Spleen (tissue), 11 donors: ENCODE measurements around the gene FRAS1. TPM values are rescaled to one million over a fixed set of nuclear protein-coding genes. Genes with fewer than 3 reads are reported as not detected.

Experiments
- DNase-seq: peaks from one replicate; pipeline ENCODE4 v3.0.0-alpha.2; 2020
- H3K27ac ChIP-seq, 8 donors: fragments of 200-600 bp; sonication (generic) in 7 of 8; 1 replicate in 4 of 8; 2 replicates in 4 of 8; pipeline versions ENCODE4 v1.5.0 to v1.8.0; 2016 to 2021; ENCODE audit warnings: inconsistent platforms in 4 of 8, mild to moderate bottlenecking in 4 of 8, moderate library complexity in 1 of 8
- H3K27me3 ChIP-seq, 7 donors: fragments of 200-600 bp; sonication (generic) in 6 of 7; replicated peaks in 1 of 7; 1 replicate in 4 of 7; 2 replicates in 3 of 7; pipeline versions ENCODE4 v1.5.0 to v1.8.0; 2016 to 2021; ENCODE audit warnings: inconsistent platforms in 3 of 7, mild to moderate bottlenecking in 1 of 7
- H3K36me3 ChIP-seq, 6 donors: fragments of 200-600 bp; sonication (generic) in 5 of 6; 1 replicate in 4 of 6; 2 replicates in 2 of 6; pipeline versions ENCODE4 v1.5.0 to v1.8.0; 2016 to 2021; ENCODE audit warnings: inconsistent platforms in 2 of 6
- H3K4me1 ChIP-seq, 6 donors: fragments of 200-600 bp; sonication (generic) in 5 of 6; 1 replicate in 3 of 6; 2 replicates in 3 of 6; pipeline versions ENCODE4 v1.5.0 to v1.8.0; 2016 to 2021; ENCODE audit warnings: inconsistent platforms in 3 of 6
- H3K4me3 ChIP-seq, 8 donors: fragments of 200-600 bp; sonication (generic) in 7 of 8; 1 replicate in 4 of 8; 2 replicates in 4 of 8; pipeline versions ENCODE4 v1.5.0 to v1.8.0; 2016 to 2021; ENCODE audit warnings: inconsistent platforms in 4 of 8, mild to moderate bottlenecking in 4 of 8, moderate library complexity in 2 of 8
- H3K9me3 ChIP-seq, 8 donors: fragments of 200-600 bp; sonication (generic) in 7 of 8; 1 replicate in 4 of 8; 2 replicates in 4 of 8; pipeline versions ENCODE4 v1.5.0 to v1.8.0; 2016 to 2021; ENCODE audit warnings: inconsistent platforms in 4 of 8
- CTCF ChIP-seq, 11 experiments: fragments of 200-600 bp in 7 of 11; fragments of 450-650 bp in 4 of 11; sonication (generic) in 4 of 11; IDR thresholded peaks in 8 of 11; conservative IDR thresholded peaks in 3 of 11; 1 replicate in 7 of 11; 2 replicates in 4 of 11; pipeline versions ENCODE4 v1.4.0 to v1.8.0; 2016 to 2021; ENCODE audit warnings: antibody characterized with exemption in 11 of 11, inconsistent platforms in 4 of 11, mild to moderate bottlenecking in 1 of 11
- POLR2A ChIP-seq, 3 donors: fragments of 450-650 bp; IDR thresholded peaks; one replicate each; pipeline ENCODE4 v1.5.1; 2017; ENCODE audit warnings: antibody characterized with exemption in 3 of 3, mild to moderate bottlenecking in 1 of 3
- POLR2AphosphoS5 ChIP-seq, 3 donors: sonication (generic); formaldehyde crosslinking; IDR thresholded peaks; one replicate each; pipeline ENCODE4 v1.5.1; 2017; ENCODE audit warnings: antibody characterized with exemption in 3 of 3
- WGBS, 5 donors: extraction: QIAGEN DNeasy Blood & Tissue Kit in 3 of 5; methylation state at CpG; one replicate each; pipeline versions ENCODE4 v1.1.5 to v1.1.7; 2013 to 2018; 5-methylcytosine and 5-hydroxymethylcytosine counted together
- intact Hi-C: fragments of 100-400 bp; cut with DNase I; formaldehyde crosslinking; loops from one replicate; pipeline ENCODE4 v1.15.0; 2023; ENCODE audit warnings: low total_unique reads
- polyA plus RNA-seq, 3 donors: library from polyadenylated mRNA; stranded (reverse); fragments of 200-250 nt; gene quantifications; one replicate each; pipeline ENCODE4 v1.2.1, GENCODE V29; 2013
- total RNA-seq, 7 donors: library from RNA; depleted of rRNA in 3 of 7; stranded (reverse); fragments of >200 nt in 3 of 7; fragmentation: NEBNext Ultra II Directional in 4 of 7; extraction: Animal tissue kit (Norgen Biotek cat#: 25700) in 4 of 7; gene quantifications; one replicate each; pipeline versions ENCODE4 v1.1.0 to v1.2.1, GENCODE V29; 2016 to 2021
- donor health status: healthy with polysubstance abuse.
- donor health status: DM: no; HTN: no; CAD: no; lungs with moderate emphysema.
- donor health status: DM: no; HTN: no; CAD: no.
- donor health status: Bipolar disorder and iron deficiency.
- donor health status: healthy.
- donor health status: DM: no; HTN: no; CAD: no.
- donor health status: DM: yes; HTN: yes; CAD: no.

Gene FRAS1
- total and polyA plus RNA-seq, 10 donors: 0.10 to 3.0 (median 1.3) TPM

- no peak for DNase-seq
- Histone ChIP-seq H3K4me3 (no peak overlapping the region), H3K27me3 (no peaks in the 10 kb centered on the region), H3K9me3 (no peaks in the 10 kb centered on the region), H3K4me1 (no peaks in the 10 kb centered on the region), H3K36me3 (no peaks in the 10 kb centered on the region), H3K27ac (no peak overlapping the region)
- 58 to 83% (median 58%) methylated on average over 6 of the region's 6 CpGs for WGBS, 5 donors
- TF ChIP-seq POLR2A (IDR thresholded peaks at IDR 0.05) (no peak), POLR2AphosphoS5 (IDR thresholded peaks at IDR 0.05) (no peak), CTCF (IDR thresholded peaks at IDR 0.05 in 8 of 11, conservative IDR thresholded peaks at IDR 0.05 in 3 of 11) (no peak)
- intact Hi-C loops: no loop called here
Measured at GRCh38 chr4:78186597-78187543, 129.7 kb downstream of the FRAS1 start.

DNA sequence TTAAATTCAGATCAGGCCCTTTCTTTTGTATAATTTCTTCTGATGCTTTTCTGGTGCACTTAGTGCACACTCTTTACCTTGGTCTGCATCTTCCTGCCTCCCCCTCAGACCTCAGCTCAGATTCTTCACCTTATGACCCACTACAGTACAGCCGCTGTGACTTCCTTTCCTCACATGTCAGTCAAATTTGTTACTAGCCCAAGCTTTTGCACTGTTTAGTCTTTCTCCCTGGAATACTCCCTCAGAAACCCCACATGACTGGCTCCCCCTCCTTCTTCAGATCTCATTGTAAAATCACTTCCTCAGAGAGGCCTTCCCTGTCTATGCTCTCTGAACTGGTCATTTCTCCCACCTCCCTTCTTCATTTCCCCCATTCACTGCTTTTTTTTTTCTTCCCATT is 132.9 kb downstream of the FRAS1 start:
- 50 to 73% (median 63%) methylated on average over 1 of the region's 1 CpG for WGBS, 5 donors
- no peak overlapping the region for H3K4me3 ChIP-seq
- no peaks in the 10 kb centered on the region for H3K27me3 ChIP-seq
- no peaks in the 10 kb centered on the region for H3K36me3 ChIP-seq
- H3K4me1 ChIP-seq: no peaks in the 10 kb centered on the region
- intact Hi-C loops: no loop called here
- DNase-seq: no peak
- no peak overlapping the region for H3K27ac ChIP-seq
- H3K9me3 ChIP-seq: peaks cover 0 to 7% (median 2%) of the 10 kb centered on the region in 8 donors
- TF ChIP-seq POLR2A (IDR thresholded peaks at IDR 0.05): no peak
- no peak for TF ChIP-seq CTCF (IDR thresholded peaks at IDR 0.05 in 8 of 11, conservative IDR thresholded peaks at IDR 0.05 in 3 of 11)
- TF ChIP-seq POLR2AphosphoS5 (IDR thresholded peaks at IDR 0.05): no peak

DNA sequence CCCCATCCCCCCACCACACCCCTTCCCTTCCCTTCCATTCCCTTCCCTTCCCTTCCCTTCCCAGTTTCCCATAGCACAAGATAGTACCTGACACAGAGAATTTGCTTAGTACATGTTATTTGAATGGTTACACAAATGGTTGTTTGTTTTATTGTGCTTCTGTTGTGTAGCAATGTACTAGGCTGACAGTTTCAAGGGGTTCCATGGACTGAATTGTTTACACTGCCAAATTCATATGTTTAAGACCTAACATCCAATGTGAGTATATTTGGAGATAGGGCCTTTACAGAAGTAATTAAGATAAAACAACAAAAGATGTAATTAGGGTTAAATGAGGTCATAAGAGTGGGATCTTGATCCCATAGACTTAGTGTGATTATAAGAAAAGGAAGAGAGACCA is 133.5 kb downstream of the FRAS1 start:
- TF ChIP-seq CTCF (IDR thresholded peaks at IDR 0.05 in 8 of 11, conservative IDR thresholded peaks at IDR 0.05 in 3 of 11): no peak
- no peak for TF ChIP-seq POLR2AphosphoS5 (IDR thresholded peaks at IDR 0.05)
- TF ChIP-seq POLR2A (IDR thresholded peaks at IDR 0.05): no peak
- H3K27me3 ChIP-seq: no peaks in the 10 kb centered on the region
- intact Hi-C loops: no loop called here
- H3K36me3 ChIP-seq: no peaks in the 10 kb centered on the region
- H3K9me3 ChIP-seq: peaks cover 0 to 12% (median 7%) of the 10 kb centered on the region in 8 donors
- H3K4me3 ChIP-seq: no peak overlapping the region
- H3K4me1 ChIP-seq: no peaks in the 10 kb centered on the region
- DNase-seq: no peak
- H3K27ac ChIP-seq: no peak overlapping the region

- Histone ChIP-seq H3K27ac (no peak overlapping the region), H3K27me3 (no peaks in the 10 kb centered on the region), H3K4me3 (no peak overlapping the region), H3K4me1 (no peaks in the 10 kb centered on the region), H3K9me3 (peaks cover 0 to 15% (median 8%) of the 10 kb centered on the region in 8 donors), H3K36me3 (no peaks in the 10 kb centered on the region)
- WGBS, 5 donors: 77 to 87% (median 83%) methylated on average over 4 of the region's 4 CpGs
- TF ChIP-seq POLR2A (IDR thresholded peaks at IDR 0.05) (no peak), POLR2AphosphoS5 (IDR thresholded peaks at IDR 0.05) (no peak), CTCF (IDR thresholded peaks at IDR 0.05 in 8 of 11, conservative IDR thresholded peaks at IDR 0.05 in 3 of 11) (no peak)
- intact Hi-C loops: no loop called here
- DNase-seq: no peak
Measured at GRCh38 chr4:78197947-78198346, 140.8 kb downstream of the FRAS1 start.
